ENCODE measurements around the gene DERL3.

The DERL3 gene

DNA sequence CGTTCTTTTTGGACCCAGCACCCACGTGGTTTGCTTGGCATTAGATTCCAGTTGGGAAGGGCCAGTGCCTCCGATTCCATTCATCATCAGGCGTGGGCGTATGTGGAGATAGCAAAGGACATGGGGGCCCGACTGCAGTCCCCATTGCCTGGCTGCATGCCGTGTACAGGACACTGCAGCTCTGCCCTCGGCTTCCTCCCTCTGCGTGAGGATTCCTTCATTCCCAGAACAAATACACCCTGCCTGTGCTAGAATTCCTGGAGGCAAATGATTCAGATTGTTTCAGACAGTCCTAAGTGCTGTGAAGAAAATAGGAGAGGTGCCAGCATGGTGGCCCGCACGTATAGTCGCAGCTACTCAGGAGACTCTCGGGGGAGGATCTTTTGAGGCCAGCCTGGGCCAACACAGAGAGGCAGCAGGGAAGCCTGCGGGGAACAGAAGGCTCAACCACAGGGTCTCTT is 15.4 kb downstream of the DERL3 start:
- H3K4me1 ChIP-seq (ENCODE audit: insufficient read depth, insufficient read length) = peaks cover 7% of the 10 kb centered on the region
- no peak for DNase-seq (ENCODE audit: low read depth, low spot score)
- H3K27me3 ChIP-seq (ENCODE audit: insufficient read depth, insufficient read length) = no peaks in the 10 kb centered on the region
- H3K36me3 ChIP-seq (ENCODE audit: insufficient read depth, insufficient read length, low read length) = peaks cover 87% of the 10 kb centered on the region
- TF ChIP-seq SUZ12 (IDR thresholded peaks at IDR 0.05; ENCODE audit: extremely low read depth, insufficient read depth, insufficient read length) = no peak
- no peak overlapping the region for H3K4me3 ChIP-seq (ENCODE audit: insufficient read length, low read depth)
- no peak overlapping the region for H3K9ac ChIP-seq (ENCODE audit: insufficient read length, low read depth)
- no peaks in the 10 kb centered on the region for H3K9me3 ChIP-seq (ENCODE audit: insufficient read depth, low read length)

DNA sequence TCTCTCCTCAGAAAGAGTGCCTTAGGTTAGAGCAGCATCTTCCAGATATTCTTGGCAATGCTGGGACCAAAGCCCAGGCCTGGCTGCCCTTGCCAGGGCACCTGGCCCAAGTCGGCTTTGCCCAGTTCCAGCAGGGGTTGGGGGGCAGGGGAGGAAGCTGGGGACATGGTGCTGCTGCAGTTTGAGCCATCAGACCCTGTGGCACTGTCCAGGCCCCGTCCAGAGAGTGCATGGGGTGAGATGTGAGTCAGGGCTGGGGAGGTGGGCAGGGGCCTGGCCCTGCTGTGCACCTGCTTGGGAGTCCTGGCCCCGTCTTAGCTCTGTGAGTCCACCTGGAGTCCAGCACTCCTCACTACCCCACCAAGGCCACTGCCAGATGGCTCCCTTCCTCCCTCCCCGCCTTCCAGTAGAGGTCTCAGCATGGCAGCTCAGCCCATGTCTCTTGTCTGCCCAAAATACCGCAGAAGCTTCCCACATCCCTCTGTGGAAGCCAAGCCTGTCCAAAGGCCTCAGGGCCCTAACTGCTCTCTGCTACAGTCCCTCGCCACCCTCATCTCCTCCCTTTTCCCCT is 16.6 kb downstream of the DERL3 start:
- Histone ChIP-seq H3K36me3 (ENCODE audit: insufficient read depth, insufficient read length, low read length) (peaks cover 88% of the 10 kb centered on the region), H3K9ac (ENCODE audit: insufficient read length, low read depth) (no peak overlapping the region)

DNA sequence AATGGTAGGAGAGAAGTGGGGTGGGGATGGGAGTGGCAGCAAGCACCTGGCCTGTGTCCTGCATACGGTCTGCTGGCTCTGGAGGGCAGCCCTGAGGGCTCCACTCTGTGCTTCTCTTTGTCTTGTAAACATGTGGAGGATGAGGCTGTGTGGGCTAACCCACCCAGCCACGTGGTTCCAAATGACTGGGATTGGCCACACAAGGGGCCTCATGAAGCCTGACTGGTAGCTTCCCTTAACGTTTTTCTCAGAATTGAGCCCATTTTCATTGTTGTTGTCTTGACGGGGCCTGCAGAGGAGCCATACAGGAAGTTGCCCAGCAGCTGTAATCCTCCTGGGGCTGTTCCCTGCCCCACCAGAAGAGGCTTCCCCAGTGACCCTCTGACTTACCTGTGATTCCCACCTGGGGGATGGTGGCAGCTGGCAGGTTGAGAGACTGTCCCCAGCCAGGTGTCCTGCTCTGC is 18.0 kb downstream of the DERL3 start:
- peaks cover 88% of the 10 kb centered on the region for H3K36me3 ChIP-seq (ENCODE audit: insufficient read depth, insufficient read length, low read length)
- TF ChIP-seq ZNF274 (IDR thresholded peaks at IDR 0.05; ENCODE audit: low read depth, low read length) (no peak), SUZ12 (IDR thresholded peaks at IDR 0.05; ENCODE audit: extremely low read depth, insufficient read depth, insufficient read length) (no peak), YY1 (IDR thresholded peaks at IDR 0.05; ENCODE audit: insufficient read depth, insufficient read length) (no peak)
- H3K9me3 ChIP-seq (ENCODE audit: insufficient read depth, low read length) = no peaks in the 10 kb centered on the region
- H3K4me1 ChIP-seq (ENCODE audit: insufficient read depth, insufficient read length) = peaks cover under 1% of the 10 kb centered on the region
- no peak overlapping the region for H3K9ac ChIP-seq (ENCODE audit: insufficient read length, low read depth)
- H3K27me3 ChIP-seq (ENCODE audit: insufficient read depth, insufficient read length) = no peaks in the 10 kb centered on the region
- no peak for DNase-seq (ENCODE audit: low read depth, low spot score)
- H3K4me3 ChIP-seq (ENCODE audit: insufficient read length, low read depth) = no peak overlapping the region

More for the DNA sequence above, 16.6 kb downstream of the DERL3 start:
- no peak for DNase-seq (ENCODE audit: low read depth, low spot score)
- no peaks in the 10 kb centered on the region for H3K27me3 ChIP-seq (ENCODE audit: insufficient read depth, insufficient read length)
- H3K9me3 ChIP-seq (ENCODE audit: insufficient read depth, low read length) = no peaks in the 10 kb centered on the region
- TF ChIP-seq SUZ12 (IDR thresholded peaks at IDR 0.05; ENCODE audit: extremely low read depth, insufficient read depth, insufficient read length) (no peak), YY1 (IDR thresholded peaks at IDR 0.05; ENCODE audit: insufficient read depth, insufficient read length) (no peak), ZNF274 (IDR thresholded peaks at IDR 0.05; ENCODE audit: low read depth, low read length) (no peak)
- H3K4me1 ChIP-seq (ENCODE audit: insufficient read depth, insufficient read length) = peaks cover 2% of the 10 kb centered on the region
- H3K4me3 ChIP-seq (ENCODE audit: insufficient read length, low read depth) = no peak overlapping the region

DNA sequence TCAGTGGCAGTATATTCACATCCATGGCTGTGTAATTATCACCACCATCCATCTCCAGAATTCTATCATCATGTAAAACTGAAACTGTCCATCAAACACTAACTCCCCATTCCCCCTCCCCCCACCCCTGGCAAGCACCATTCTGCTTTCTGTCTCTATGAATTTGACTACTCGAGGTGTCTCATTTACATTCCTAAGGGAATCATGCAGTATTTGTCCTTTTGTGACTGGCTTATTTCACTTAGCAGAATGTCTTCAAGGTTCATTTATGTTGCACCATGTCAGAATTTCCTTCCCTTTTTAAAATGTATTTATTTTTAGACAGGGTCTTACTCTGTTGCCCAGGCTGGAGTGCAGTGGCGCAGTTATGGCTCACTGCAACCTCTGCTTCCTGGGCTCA is 20.3 kb downstream of the DERL3 start:
- Histone ChIP-seq H3K9me3 (ENCODE audit: insufficient read depth, low read length) (no peaks in the 10 kb centered on the region), H3K4me3 (ENCODE audit: insufficient read length, low read depth) (no peak overlapping the region), H3K4me1 (ENCODE audit: insufficient read depth, insufficient read length) (no peaks in the 10 kb centered on the region), H3K9ac (ENCODE audit: insufficient read length, low read depth) (no peak overlapping the region), H3K36me3 (ENCODE audit: insufficient read depth, insufficient read length, low read length) (peaks cover 70% of the 10 kb centered on the region), H3K27me3 (ENCODE audit: insufficient read depth, insufficient read length) (no peaks in the 10 kb centered on the region)
- no peak for DNase-seq (ENCODE audit: low read depth, low spot score)
- TF ChIP-seq SUZ12 (IDR thresholded peaks at IDR 0.05; ENCODE audit: extremely low read depth, insufficient read depth, insufficient read length) (no peak), YY1 (IDR thresholded peaks at IDR 0.05; ENCODE audit: insufficient read depth, insufficient read length) (no peak), ZNF274 (IDR thresholded peaks at IDR 0.05; ENCODE audit: low read depth, low read length) (no peak)

DNA sequence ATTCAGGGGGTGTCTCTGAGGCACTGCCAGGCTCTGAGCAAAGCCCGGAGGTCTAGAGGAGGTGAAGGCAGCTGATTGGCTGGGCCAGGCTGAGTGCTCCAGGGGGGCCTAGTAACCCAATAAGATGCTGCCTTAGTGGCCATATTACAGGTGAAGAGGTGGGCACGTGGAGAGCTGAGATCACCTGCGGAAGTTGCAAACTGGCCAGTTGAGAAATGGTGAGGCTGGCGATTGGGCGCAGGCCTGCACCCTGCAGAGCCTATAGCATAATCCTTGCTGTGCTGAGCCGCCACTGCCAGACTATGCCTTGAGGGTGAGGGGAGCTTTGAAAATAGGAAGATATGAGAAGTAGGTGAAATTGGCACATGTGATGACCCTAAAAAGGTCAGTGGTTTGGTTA is 21.7 kb downstream of the DERL3 start:
- H3K27me3 ChIP-seq (ENCODE audit: insufficient read depth, insufficient read length) = no peaks in the 10 kb centered on the region
- no peaks in the 10 kb centered on the region for H3K9me3 ChIP-seq (ENCODE audit: insufficient read depth, low read length)
- H3K36me3 ChIP-seq (ENCODE audit: insufficient read depth, insufficient read length, low read length) = peaks cover 63% of the 10 kb centered on the region
- TF ChIP-seq ZNF274 (IDR thresholded peaks at IDR 0.05; ENCODE audit: low read depth, low read length) (no peak), SUZ12 (IDR thresholded peaks at IDR 0.05; ENCODE audit: extremely low read depth, insufficient read depth, insufficient read length) (no peak), YY1 (IDR thresholded peaks at IDR 0.05; ENCODE audit: insufficient read depth, insufficient read length) (no peak)
- DNase-seq (ENCODE audit: low read depth, low spot score) = no peak
- no peak overlapping the region for H3K9ac ChIP-seq (ENCODE audit: insufficient read length, low read depth)
- H3K4me1 ChIP-seq (ENCODE audit: insufficient read depth, insufficient read length) = no peaks in the 10 kb centered on the region
- no peak overlapping the region for H3K4me3 ChIP-seq (ENCODE audit: insufficient read length, low read depth)

DNA sequence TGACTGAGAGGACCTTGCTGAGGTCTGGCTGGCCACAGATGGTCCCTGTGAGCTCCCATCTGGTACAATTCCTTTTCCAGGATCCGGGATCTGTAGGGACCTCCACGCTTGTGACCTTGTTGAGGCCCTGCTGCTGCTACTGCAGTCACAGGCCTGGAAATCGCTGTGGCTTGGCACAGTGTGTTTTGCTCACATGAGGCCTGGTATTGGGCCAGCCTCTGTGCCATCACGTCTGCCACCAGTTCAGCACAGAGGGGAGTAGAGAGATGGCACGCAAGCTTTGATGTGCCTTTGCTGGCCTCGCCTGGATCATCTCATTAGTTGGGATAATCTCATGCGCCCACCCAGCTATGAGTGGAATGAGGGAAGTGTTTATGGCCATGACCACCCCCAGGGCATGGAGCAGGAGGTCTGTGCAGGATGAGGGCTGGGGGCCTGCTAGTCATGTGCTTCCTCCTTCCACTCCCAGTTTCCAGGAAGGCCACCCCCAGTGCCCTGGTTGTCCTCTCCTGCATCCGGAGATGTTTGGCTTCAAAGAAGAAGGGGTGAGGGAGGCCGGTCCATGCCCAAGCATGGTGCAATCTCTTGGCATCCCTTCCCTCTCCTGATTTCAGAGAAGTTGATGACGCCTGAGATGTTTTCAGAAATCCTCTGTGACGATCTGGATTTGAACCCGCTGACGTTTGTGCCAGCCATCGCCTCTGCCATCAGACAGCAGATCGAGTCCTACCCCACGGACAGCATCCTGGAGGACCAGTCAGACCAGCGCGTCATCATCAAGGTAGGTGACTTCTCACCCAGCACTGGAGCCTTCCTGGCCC is 22.4 kb downstream of the DERL3 start:
- H3K4me1 ChIP-seq (ENCODE audit: insufficient read depth, insufficient read length) = no peaks in the 10 kb centered on the region
- no peak for DNase-seq (ENCODE audit: low read depth, low spot score)
- H3K9ac ChIP-seq (ENCODE audit: insufficient read length, low read depth) = no peak overlapping the region
- TF ChIP-seq YY1 (IDR thresholded peaks at IDR 0.05; ENCODE audit: insufficient read depth, insufficient read length) = no peak
- TF ChIP-seq SUZ12 (IDR thresholded peaks at IDR 0.05; ENCODE audit: extremely low read depth, insufficient read depth, insufficient read length) = no peak
- TF ChIP-seq ZNF274 (IDR thresholded peaks at IDR 0.05; ENCODE audit: low read depth, low read length) = no peak
- H3K4me3 ChIP-seq (ENCODE audit: insufficient read length, low read depth) = no peak overlapping the region
- no peaks in the 10 kb centered on the region for H3K9me3 ChIP-seq (ENCODE audit: insufficient read depth, low read length)
- H3K27me3 ChIP-seq (ENCODE audit: insufficient read depth, insufficient read length) = no peaks in the 10 kb centered on the region
- peaks cover 61% of the 10 kb centered on the region for H3K36me3 ChIP-seq (ENCODE audit: insufficient read depth, insufficient read length, low read length)

DNA sequence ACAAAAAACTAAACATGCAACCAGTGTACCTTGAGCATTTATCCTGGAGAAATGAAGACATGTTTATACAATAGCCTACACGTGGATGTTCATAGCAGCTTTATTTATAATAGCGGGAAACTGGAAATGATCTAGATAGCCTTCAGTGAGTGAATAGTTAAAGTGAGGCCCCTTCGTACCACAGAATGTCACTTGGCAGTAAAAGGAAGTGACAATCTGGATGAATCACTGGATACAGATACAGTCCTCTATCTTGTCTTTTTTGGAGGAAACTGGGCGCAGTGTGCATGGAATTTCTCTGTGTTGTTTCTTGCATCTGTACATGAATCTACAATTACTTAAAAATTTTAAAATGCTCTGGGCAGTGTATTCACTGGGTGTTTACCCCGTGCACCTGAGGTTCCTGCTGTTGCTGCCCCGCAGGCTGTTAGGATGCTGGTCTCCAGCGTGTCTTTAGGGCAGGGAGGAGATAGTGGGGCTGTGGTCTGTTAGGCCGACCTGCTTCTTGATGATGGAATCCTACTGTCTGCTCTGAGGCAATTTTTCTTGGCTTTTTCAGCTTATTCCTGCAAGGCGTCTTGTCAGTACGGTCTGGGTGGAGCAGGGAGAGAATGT is 23.2 kb downstream of the DERL3 start:
- no peaks in the 10 kb centered on the region for H3K9me3 ChIP-seq (ENCODE audit: insufficient read depth, low read length)
- peaks cover 59% of the 10 kb centered on the region for H3K36me3 ChIP-seq (ENCODE audit: insufficient read depth, insufficient read length, low read length)
- H3K9ac ChIP-seq (ENCODE audit: insufficient read length, low read depth) = no peak overlapping the region
- H3K4me1 ChIP-seq (ENCODE audit: insufficient read depth, insufficient read length) = no peaks in the 10 kb centered on the region
- TF ChIP-seq YY1 (IDR thresholded peaks at IDR 0.05; ENCODE audit: insufficient read depth, insufficient read length) (no peak), SUZ12 (IDR thresholded peaks at IDR 0.05; ENCODE audit: extremely low read depth, insufficient read depth, insufficient read length) (no peak), ZNF274 (IDR thresholded peaks at IDR 0.05; ENCODE audit: low read depth, low read length) (no peak)
- DNase-seq (ENCODE audit: low read depth, low spot score) = no peak
- no peaks in the 10 kb centered on the region for H3K27me3 ChIP-seq (ENCODE audit: insufficient read depth, insufficient read length)
- H3K4me3 ChIP-seq (ENCODE audit: insufficient read length, low read depth) = no peak overlapping the region
